T-helper 2 cell treated with Interferon-gamma antibody and Interleukin-4, amounts not matched to agents 5 μg/mL and 100 μg/mL, for 36 hours (primary cell): ENCODE measurements around the gene LCE3B.

Experiments used
- DNase-seq: peaks from one replicate; pipeline ENCODE4 v3.0.0; 2021; ENCODE audit warnings: low spot score
- H3K27ac Mint-ChIP-seq: one replicate; pipeline ENCODE4 v1.8.0; 2021; ENCODE audit warnings: mild to moderate bottlenecking, mixed read lengths
- H3K27me3 Mint-ChIP-seq: one replicate; pipeline ENCODE4 v1.8.0; 2021; ENCODE audit warnings: low read depth, mixed read lengths
- H3K36me3 Mint-ChIP-seq: one replicate; pipeline ENCODE4 v1.8.0; 2021; ENCODE audit warnings: low read depth, mixed read lengths
- H3K4me1 Mint-ChIP-seq: one replicate; pipeline ENCODE4 v1.8.0; 2021; ENCODE audit warnings: low read depth, mixed read lengths
- H3K4me3 Mint-ChIP-seq: one replicate; pipeline ENCODE4 v1.8.0; 2022; ENCODE audit warnings: mild to moderate bottlenecking, moderate library complexity, mixed read lengths
- H3K9me3 Mint-ChIP-seq: one replicate; pipeline ENCODE4 v1.8.0; 2021; ENCODE audit warnings: mixed read lengths

The LCE3B gene

GRCh38 chr1:152626744-152627143, 13.1 kb downstream of the LCE3B start:
- H3K27ac Mint-ChIP-seq: no peak overlapping the region
- no peak overlapping the region for H3K4me3 Mint-ChIP-seq
- no peak for DNase-seq
- H3K27me3 Mint-ChIP-seq: peaks cover 14% of the 10 kb centered on the region
- H3K36me3 Mint-ChIP-seq: no peaks in the 10 kb centered on the region
- no peaks in the 10 kb centered on the region for H3K4me1 Mint-ChIP-seq
- H3K9me3 Mint-ChIP-seq: no peaks in the 10 kb centered on the region

- Mint-ChIP-seq H3K27me3 (peaks cover 7% of the 10 kb centered on the region), H3K9me3 (no peaks in the 10 kb centered on the region), H3K4me1 (no peaks in the 10 kb centered on the region), H3K4me3 (no peak overlapping the region), H3K36me3 (no peaks in the 10 kb centered on the region), H3K27ac (no peak overlapping the region)
- no peak for DNase-seq
Observed at GRCh38 chr1:152630596-152630995, 17.0 kb downstream of the LCE3B start.

GRCh38 chr1:152640351-152640750, 26.7 kb downstream of the LCE3B start:
- Mint-ChIP-seq H3K4me1 (no peaks in the 10 kb centered on the region), H3K27me3 (peaks cover 2% of the 10 kb centered on the region)
- no peak for DNase-seq

GRCh38 chr1:152643945-152644344, 30.3 kb downstream of the LCE3B start:
- Mint-ChIP-seq H3K27me3 (peaks cover 5% of the 10 kb centered on the region), H3K27ac (no peak overlapping the region), H3K9me3 (no peaks in the 10 kb centered on the region), H3K4me1 (no peaks in the 10 kb centered on the region), H3K36me3 (no peaks in the 10 kb centered on the region), H3K4me3 (no peak overlapping the region)
- DNase-seq: no peak

More at GRCh38 chr1:152640351-152640750, 26.7 kb downstream of the LCE3B start:
- Mint-ChIP-seq H3K36me3 (no peaks in the 10 kb centered on the region), H3K4me3 (no peak overlapping the region), H3K27ac (no peak overlapping the region), H3K9me3 (no peaks in the 10 kb centered on the region)

- no peaks in the 10 kb centered on the region for H3K9me3 Mint-ChIP-seq
- peaks cover 8% of the 10 kb centered on the region for H3K27me3 Mint-ChIP-seq
- H3K27ac Mint-ChIP-seq: no peak overlapping the region
- DNase-seq: no peak
- no peaks in the 10 kb centered on the region for H3K36me3 Mint-ChIP-seq
- H3K4me3 Mint-ChIP-seq: no peak overlapping the region
- no peaks in the 10 kb centered on the region for H3K4me1 Mint-ChIP-seq
Observed at GRCh38 chr1:152645146-152645545, 31.5 kb downstream of the LCE3B start.

- Mint-ChIP-seq H3K9me3 (no peaks in the 10 kb centered on the region), H3K27me3 (peaks cover 12% of the 10 kb centered on the region), H3K36me3 (no peaks in the 10 kb centered on the region), H3K4me1 (no peaks in the 10 kb centered on the region), H3K27ac (no peak overlapping the region), H3K4me3 (no peak overlapping the region)
- DNase-seq: no peak
Observed at GRCh38 chr1:152646656-152647055, 33.0 kb downstream of the LCE3B start.

- Mint-ChIP-seq H3K4me3 (no peak overlapping the region), H3K36me3 (no peaks in the 10 kb centered on the region), H3K27ac (no peak overlapping the region), H3K27me3 (peaks cover 20% of the 10 kb centered on the region), H3K4me1 (peaks cover 2% of the 10 kb centered on the region), H3K9me3 (no peaks in the 10 kb centered on the region)
- DNase-seq: peak; percentile 29
Observed at GRCh38 chr1:152654110-152654509, 40.5 kb downstream of the LCE3B start.

GRCh38 chr1:152656459-152656858, 42.8 kb downstream of the LCE3B start:
- H3K4me3 Mint-ChIP-seq: no peak overlapping the region
- peaks cover 2% of the 10 kb centered on the region for H3K4me1 Mint-ChIP-seq
- H3K36me3 Mint-ChIP-seq: no peaks in the 10 kb centered on the region
- no peak for DNase-seq
- H3K27me3 Mint-ChIP-seq: peaks cover 14% of the 10 kb centered on the region
- H3K27ac Mint-ChIP-seq: no peak overlapping the region
- H3K9me3 Mint-ChIP-seq: no peaks in the 10 kb centered on the region

GRCh38 chr1:152657677-152658076, 44.1 kb downstream of the LCE3B start:
- H3K9me3 Mint-ChIP-seq: no peaks in the 10 kb centered on the region
- peaks cover 2% of the 10 kb centered on the region for H3K4me1 Mint-ChIP-seq
- DNase-seq: no peak
- H3K27me3 Mint-ChIP-seq: peaks cover 8% of the 10 kb centered on the region
- no peak overlapping the region for H3K4me3 Mint-ChIP-seq
- no peaks in the 10 kb centered on the region for H3K36me3 Mint-ChIP-seq
- H3K27ac Mint-ChIP-seq: no peak overlapping the region

- H3K27me3 Mint-ChIP-seq: peaks cover 5% of the 10 kb centered on the region
Observed at GRCh38 chr1:152658649-152659048, 45.0 kb downstream of the LCE3B start.

GRCh38 chr1:152663098-152663497, 49.5 kb downstream of the LCE3B start, which contains the start of gene LCE2D:
Gene LCE2D (plus strand): TSS chr1:152663380. CDS start chr1:152664106, 726 bp downstream.
- Mint-ChIP-seq H3K4me3 (no peak within 1 kb of the TSS), H3K27me3 (no peaks in the 10 kb centered on the region), H3K4me1 (no peaks in the 10 kb centered on the region), H3K9me3 (no peaks in the 10 kb centered on the region), H3K36me3 (no peaks in the 10 kb centered on the region), H3K27ac (no peak within 1 kb of the TSS)
- DNase-seq: no peak

More at GRCh38 chr1:152658649-152659048, 45.0 kb downstream of the LCE3B start:
- peaks cover 2% of the 10 kb centered on the region for H3K4me1 Mint-ChIP-seq
- H3K4me3 Mint-ChIP-seq: no peak overlapping the region
- H3K36me3 Mint-ChIP-seq: no peaks in the 10 kb centered on the region
- H3K27ac Mint-ChIP-seq: no peak overlapping the region
- DNase-seq: no peak
- no peaks in the 10 kb centered on the region for H3K9me3 Mint-ChIP-seq
